ENCODE results near the gene ARHGEF26. TPM values are rescaled to one million over a fixed set of nuclear protein-coding genes. Genes with fewer than 3 reads are reported as not detected.

Gene ARHGEF26
- total and polyA plus RNA-seq, 2 experiments from 2014 or later: 9.4 to 16.9 TPM

DNA sequence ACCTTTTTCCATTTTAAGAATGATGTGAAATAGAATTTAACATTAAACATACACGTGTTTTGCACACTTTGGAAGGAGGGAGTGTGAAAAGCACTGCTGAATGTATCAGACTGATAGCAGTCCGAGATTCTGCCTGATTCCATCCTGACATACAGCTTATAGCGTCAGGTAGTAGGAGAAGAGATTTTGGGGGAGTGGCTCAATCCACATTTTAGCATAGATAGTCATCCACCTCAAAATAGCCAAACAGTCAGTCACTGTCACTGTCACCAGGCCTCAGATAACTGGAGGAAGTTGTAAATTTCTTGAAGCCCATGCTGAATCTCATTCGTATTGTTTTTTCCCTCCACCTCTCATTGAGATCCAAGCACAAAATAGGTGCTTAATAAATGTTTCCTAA lies 35.4 kb upstream of the ARHGEF26 start:
- Mint-ChIP-seq H3K36me3 (ENCODE audit: low read depth) (peaks cover 23% of the 10 kb centered on the region), H3K9me3 (peaks cover 39% of the 10 kb centered on the region), H3K4me1 (peaks cover 7% of the 10 kb centered on the region), H3K27me3 (ENCODE audit: insufficient read depth, low read depth, poor library complexity) (no peaks in the 10 kb centered on the region), H3K4me3 (no peak overlapping the region), H3K27ac (no peak overlapping the region)
- H3K27ac ChIP-seq (ENCODE audit: low read depth): no peak overlapping the region
- DNase-seq (ENCODE audit: low spot score): no peak
- H3K36me3 ChIP-seq (ENCODE audit: insufficient read depth): no peaks in the 10 kb centered on the region
- H3K79me2 ChIP-seq (replicated peaks; ENCODE audit: insufficient read depth): no peaks in the 10 kb centered on the region
- TF ChIP-seq NANOG (IDR thresholded peaks at IDR 0.05; ENCODE audit: borderline replicate concordance) (no peak), ZNF462 (CRISPR knock-in tag; IDR thresholded peaks at IDR 0.05) (no peak), JUNB (IDR thresholded peaks at IDR 0.05; ENCODE audit: unreplicated experiment) (no peak), POLR2AphosphoS5 (IDR thresholded peaks at IDR 0.05; ENCODE audit: low read depth) (no peak), EZH2phosphoT487 (IDR thresholded peaks at IDR 0.05; ENCODE audit: unreplicated experiment) (no peak), CREB1 (CRISPR knock-in tag; IDR thresholded peaks at IDR 0.05; ENCODE audit: low read depth) (no peak), ZNF331 (CRISPR knock-in tag; IDR thresholded peaks at IDR 0.05; ENCODE audit: low read depth) (no peak), ZNF114 (CRISPR knock-in tag; IDR thresholded peaks at IDR 0.05) (no peak), STAT1 (IDR thresholded peaks at IDR 0.05; ENCODE audit: unreplicated experiment) (no peak), CTCF (conservative IDR thresholded peaks at IDR 0.05; ENCODE audit: low read depth in 2 of 2) (no peak), EZH2 (IDR thresholded peaks at IDR 0.05; ENCODE audit: low read depth, unreplicated experiment) (no peak)
- TF ChIP-seq, protein P1, sequence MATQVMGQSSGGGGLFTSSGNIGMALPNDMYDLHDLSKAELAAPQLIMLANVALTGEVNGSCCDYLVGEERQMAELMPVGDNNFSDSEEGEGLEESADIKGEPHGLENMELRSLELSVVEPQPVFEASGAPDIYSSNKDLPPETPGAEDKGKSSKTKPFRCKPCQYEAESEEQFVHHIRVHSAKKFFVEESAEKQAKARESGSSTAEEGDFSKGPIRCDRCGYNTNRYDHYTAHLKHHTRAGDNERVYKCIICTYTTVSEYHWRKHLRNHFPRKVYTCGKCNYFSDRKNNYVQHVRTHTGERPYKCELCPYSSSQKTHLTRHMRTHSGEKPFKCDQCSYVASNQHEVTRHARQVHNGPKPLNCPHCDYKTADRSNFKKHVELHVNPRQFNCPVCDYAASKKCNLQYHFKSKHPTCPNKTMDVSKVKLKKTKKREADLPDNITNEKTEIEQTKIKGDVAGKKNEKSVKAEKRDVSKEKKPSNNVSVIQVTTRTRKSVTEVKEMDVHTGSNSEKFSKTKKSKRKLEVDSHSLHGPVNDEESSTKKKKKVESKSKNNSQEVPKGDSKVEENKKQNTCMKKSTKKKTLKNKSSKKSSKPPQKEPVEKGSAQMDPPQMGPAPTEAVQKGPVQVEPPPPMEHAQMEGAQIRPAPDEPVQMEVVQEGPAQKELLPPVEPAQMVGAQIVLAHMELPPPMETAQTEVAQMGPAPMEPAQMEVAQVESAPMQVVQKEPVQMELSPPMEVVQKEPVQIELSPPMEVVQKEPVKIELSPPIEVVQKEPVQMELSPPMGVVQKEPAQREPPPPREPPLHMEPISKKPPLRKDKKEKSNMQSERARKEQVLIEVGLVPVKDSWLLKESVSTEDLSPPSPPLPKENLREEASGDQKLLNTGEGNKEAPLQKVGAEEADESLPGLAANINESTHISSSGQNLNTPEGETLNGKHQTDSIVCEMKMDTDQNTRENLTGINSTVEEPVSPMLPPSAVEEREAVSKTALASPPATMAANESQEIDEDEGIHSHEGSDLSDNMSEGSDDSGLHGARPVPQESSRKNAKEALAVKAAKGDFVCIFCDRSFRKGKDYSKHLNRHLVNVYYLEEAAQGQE (IDR thresholded peaks at IDR 0.05; ENCODE audit: unreplicated experiment): no peak
- TF ChIP-seq, protein P2, sequence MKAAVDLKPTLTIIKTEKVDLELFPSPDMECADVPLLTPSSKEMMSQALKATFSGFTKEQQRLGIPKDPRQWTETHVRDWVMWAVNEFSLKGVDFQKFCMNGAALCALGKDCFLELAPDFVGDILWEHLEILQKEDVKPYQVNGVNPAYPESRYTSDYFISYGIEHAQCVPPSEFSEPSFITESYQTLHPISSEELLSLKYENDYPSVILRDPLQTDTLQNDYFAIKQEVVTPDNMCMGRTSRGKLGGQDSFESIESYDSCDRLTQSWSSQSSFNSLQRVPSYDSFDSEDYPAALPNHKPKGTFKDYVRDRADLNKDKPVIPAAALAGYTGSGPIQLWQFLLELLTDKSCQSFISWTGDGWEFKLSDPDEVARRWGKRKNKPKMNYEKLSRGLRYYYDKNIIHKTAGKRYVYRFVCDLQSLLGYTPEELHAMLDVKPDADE (IDR thresholded peaks at IDR 0.05): no peak
- H3K4me2 ChIP-seq: no peak overlapping the region
- no peaks in the 10 kb centered on the region for H4K20me1 ChIP-seq (replicated peaks; ENCODE audit: insufficient read depth)
- H2AFZ ChIP-seq: no peak overlapping the region
- no peaks in the 10 kb centered on the region for H3K4me1 ChIP-seq (ENCODE audit: insufficient read depth)
- no peak for ATAC-seq
- no peaks in the 10 kb centered on the region for H3F3A ChIP-seq (replicated peaks; ENCODE audit: low read depth)
- no peaks in the 10 kb centered on the region for H3K27me3 ChIP-seq (ENCODE audit: insufficient read depth)
- H3K9me2 ChIP-seq (ENCODE audit: insufficient read depth): 0 out of 2 replicates have a peak, but pooled peaks cover 5% of the 10 kb centered on the region
- no peak overlapping the region for H3K4me3 ChIP-seq

Data from GM23338 (cell line).